NCI-H187 treated with DMSO at 0.1 percent for 48 hours (cell line): ENCODE results near the gene SPATS2.

Experiments
- DNase-seq: peaks from one replicate; lab custom pipeline; 2025; lab: John Stamatoyannopoulos, UW

SPATS2 gene

DNA sequence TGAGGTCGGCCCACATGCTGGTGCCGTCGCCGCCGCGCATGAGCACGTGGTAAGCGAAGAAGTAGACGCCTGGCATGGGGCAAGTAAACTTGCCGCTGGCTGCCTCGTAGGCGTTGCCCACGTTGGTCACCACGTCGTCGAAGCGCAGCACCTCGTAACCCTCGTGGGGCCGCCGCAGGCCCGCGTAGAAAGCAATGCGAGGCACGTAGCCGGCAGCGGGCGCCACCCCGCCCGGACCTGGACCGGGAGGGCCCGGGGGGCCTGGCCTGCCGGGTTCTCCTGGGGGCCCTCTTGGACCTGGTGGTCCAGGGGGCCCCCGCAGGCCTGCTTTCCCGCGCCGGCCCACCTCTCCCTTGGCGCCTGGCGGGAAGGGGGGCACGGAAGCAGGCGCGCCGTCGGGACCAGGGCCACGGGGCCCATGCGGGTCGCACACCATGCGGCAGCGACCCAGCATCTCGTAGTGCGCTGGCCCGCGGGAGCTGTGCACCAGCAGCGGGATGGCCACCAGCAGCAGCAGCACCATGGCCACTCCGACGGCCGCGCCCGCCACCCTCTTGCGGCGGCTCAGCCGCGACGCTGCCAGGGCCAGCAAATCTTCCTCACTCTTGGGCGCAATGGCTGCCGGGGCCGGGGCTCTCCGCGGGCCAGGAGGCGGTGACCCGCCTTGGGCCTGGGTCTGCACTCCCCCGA, 31.2 kb upstream of the SPATS2 start:
- no peak for DNase-seq

DNA sequence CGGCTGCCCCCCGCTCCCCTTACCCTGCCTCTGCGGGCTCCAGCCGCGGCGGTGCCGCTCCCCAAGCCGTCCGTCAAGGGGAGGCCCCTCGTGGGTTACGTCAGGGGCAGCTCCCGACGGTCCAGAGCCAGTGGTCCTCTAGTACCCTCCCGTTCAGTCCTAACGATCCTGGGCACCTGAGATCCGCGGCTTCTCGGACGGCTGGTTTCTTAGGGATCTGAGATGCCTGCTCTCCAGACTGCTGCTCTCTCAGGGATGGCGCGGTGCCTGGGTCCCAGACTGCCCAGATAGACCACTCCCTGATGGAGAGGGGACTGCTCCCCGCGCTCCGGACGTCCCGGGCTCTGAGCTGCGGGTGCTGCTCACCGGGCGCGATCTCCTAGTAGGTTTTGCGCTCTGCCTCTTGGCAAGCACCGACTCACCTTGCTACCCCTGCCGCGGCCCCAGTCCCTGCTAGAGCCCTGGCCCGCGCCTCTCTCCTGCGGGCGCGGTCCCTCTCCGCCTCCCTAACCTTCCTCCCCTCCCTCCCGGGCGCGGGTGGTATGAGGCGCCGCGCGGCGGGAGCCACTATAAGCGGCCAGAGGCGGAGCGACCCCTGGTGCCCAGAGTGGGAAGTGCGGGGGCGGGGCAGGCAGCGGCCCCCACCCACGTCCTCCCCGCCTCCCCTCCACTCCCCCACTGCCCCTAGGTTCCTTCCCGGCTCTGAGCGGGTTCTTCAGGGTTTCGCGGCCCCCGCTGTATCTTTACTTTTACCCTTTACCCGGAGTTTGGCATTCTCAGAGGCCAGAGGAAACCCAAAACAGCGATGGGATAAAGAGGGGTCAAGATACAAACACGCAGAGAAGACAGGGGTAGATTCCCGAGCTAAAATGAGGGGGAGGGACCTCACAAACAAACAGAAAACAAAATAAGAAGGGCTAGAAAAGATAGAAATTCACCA, 30.3 kb upstream of the SPATS2 start, which contains the start of gene C1QL4:
Gene C1QL4, minus strand, starts transcription at position 544 of the 940 bp plus-strand sequence. CDS start 711 bp downstream, outside the sequence.
- peak; percentile 58 for DNase-seq

DNA sequence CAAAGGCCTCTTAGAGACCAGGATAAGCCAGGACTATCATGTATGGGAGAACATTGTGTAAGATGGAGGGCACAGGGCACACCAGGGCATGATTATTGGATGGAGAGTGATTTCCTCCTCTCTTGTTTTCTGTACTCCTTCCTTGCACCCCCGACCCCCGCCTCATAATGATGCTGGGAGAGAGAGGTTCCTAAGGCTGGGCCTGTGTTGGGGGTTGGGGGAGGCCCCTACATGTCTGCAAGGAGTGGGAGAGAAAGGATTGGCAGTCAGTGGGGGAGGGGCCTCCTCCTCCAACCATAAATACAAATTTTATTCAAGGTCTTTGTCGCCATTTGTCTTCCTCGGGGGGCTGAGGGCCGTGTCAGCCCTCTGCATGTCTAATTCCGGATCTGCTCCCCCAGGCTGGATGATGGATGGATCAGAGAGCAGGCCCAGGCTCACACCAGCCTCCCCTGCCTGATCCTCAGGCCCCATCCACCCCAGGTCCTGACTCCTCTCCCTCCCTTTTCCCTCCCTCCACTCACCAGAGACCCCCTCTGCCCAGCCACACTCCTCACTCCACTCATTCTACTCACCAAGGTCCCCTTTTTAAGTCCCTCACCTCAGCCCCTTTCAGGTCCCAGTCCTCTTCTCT, 28.3 kb upstream of the SPATS2 start:
- DNase-seq: no peak

DNA sequence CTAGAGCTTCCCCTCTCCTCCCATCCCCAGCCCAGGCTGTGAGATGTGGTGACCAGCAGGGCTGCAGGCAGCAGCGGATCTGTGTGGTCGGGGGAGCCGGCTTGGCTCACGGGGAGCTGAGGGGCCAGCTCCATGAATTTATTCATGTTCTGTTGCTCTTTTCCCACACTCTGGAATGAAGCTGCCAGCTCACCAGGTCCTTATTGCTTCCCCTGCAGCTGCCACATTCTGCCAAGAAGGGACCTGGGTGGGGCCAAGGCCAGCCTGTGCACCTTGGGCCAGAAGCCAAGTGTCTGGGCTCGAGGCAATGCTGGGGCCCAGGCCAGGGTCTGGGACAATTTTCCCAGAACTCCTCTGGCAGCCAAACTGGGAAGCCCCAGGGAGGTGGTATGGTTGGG, 27.8 kb upstream of the SPATS2 start:
- DNase-seq: no peak

DNA sequence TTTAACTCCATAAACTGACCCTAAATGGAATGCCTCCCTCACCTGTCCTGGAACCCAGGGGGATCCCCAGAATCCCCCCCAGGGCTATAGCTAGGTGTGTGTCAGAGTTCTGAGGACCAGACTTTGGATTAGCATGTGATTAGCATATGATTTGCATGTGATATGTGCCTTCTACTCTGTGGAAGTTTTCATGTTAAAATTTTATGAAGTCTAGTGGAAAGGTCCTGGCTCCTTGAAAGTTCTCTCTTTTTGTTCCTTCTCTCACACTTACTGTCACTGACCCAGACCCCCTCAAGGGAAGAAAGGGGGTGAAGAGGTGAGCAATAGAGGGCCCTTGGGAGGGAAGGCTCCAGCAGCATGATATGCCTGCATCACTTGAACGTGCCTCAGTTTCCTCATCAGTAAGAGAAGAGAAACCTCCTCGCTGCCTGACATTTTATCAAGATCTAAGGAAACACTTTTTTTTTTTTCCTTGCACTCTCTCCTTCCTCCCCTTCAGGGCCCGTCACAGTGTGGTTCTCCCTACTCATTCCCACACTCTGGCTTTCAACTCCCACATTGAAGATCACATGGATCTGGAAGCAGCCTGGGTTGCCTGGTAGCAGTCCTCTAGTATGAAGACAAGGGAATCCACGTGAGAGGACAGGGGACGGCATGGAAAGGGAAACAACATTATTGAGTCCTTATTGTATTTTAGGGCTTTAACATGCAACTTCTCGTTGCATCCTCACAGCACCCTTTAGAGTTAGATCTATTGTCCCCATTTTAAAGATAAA, 27.0 kb upstream of the SPATS2 start:
- no peak for DNase-seq

DNA sequence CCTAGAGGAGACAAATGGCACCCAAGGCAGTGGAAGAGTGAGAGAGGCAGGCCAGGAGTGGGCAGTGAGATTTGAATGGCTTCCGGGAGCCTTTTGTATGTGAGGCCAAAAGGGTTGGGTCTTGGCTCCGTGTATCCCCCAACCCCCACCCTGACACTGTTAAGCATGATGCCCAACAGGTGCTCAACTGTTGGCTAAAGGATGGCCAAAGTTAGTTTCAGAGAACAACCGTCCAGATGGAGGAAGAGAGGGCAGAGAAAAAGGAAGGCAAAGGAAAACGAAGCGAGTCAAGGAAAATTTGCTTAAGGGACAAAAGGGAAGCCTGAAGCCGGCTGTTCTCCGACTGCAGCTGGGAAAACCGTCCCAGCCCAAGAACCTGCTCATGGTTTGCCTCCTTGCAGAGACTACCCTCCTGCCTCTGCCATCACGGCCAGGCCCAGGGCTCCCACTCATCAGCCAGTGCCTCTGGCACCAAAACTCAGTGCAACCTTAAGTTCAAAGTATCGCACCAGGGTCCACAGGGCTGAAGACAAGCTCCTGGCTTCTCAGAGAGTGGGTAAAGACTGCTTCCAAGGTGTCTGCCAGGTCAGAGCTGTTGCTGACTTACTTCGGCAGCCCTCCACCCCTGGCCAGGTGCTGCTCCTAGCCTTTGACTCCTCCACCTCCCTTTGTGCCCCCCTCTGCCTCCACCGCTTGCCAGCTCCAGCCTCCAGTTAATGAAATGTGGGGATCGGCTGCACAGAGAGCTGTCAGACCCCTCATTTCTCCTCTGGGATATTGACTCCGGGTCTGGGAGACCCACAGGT, 26.1 kb upstream of the SPATS2 start:
- DNase-seq: no peak

DNA sequence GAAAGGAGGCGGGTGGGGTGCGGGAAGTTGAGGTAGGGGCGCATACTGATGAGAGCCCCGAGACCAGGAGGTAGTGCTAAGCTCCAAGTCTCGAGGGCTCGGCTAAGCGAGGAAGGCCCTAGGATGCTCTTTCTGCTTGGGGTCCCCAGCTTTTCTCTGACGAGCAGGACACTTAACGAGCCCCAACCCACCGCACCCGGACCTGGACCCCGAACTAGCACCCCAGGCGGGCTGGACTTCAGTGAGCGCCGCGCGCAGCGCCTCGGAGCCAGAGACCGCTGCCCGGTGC, 25.5 kb upstream of the SPATS2 start:
- DNase-seq: no peak

DNA sequence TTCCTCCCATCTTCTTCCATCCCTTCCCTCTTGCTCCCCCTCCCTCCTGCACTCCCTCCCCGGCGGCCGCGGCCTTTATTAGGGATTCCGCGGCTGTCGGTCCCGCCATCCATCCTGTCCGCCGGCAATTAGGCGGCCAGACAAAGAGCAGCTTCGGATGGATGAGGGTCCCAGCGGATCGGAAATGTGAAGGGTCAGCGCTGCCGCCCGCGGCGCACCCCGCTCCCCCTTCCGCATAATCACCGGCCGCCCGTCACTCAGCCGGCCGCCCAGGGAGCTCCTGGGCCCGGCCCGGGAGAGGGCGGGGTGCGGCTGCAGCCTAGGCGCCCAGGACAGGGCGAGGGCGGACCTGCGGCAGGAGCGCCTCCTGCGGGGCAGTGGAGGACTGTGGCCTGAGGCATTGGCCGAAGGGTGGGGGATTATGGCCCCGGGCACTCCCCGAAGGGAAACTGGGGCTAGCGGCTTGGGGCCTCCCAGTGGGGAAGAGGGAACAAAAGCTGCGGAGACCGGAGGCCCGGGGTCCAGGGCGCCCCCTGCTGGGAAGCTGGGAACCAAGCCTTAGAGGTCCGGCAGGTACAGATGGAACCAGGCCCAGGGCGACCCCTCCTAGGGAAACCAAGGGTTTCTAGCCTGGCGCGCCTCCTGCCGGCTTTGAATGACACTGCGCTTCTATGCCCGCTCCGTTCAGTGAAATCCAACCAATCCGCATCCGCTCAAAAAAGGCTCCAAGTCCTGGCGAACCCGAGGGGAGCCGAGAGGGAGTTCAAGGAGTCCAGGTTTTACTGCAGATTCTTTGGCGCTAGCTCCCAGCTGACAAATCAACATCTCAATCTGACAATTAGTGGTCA, 25.0 kb upstream of the SPATS2 start:
- DNase-seq: peak; percentile 82

DNA sequence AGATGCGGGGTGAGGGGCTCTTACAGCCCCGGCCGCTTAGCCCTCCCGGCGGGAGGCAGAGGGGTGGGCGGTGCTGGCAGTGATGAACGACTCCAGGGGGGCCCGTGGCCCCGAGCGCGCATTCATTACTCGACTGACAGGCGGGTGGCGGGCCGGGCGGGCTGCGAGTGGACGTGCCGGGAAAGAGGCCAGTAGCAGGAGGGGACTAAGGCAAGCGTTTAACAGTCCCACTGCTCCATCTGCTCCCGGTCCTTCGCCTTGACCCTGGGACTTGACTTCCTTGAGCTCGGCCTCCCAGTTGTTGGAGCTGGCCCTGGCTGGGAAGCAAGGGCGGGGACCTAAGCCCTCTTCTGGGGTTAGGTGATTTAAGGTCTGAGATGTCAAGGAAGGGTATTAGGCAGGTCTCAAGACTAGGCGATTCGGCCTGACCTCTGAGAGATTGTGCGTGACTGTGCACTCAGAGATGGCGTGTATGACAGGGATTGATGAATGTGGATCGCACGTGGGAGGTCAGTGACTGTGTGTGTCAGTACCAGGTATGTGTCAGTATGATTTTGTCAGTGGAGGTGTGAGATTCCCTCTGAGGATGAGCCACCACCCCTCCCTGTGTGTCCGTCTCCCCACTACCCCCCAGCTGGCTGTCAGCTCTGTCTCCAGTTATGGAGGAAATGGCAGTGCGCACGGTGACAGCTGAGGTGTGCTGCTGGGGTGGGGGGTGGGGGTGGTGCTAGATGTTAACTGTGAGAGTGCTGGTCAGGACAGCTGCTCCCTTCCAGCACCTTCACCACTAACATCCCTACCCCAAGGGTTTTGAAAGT, 24.1 kb upstream of the SPATS2 start:
- DNase-seq: no peak

DNA sequence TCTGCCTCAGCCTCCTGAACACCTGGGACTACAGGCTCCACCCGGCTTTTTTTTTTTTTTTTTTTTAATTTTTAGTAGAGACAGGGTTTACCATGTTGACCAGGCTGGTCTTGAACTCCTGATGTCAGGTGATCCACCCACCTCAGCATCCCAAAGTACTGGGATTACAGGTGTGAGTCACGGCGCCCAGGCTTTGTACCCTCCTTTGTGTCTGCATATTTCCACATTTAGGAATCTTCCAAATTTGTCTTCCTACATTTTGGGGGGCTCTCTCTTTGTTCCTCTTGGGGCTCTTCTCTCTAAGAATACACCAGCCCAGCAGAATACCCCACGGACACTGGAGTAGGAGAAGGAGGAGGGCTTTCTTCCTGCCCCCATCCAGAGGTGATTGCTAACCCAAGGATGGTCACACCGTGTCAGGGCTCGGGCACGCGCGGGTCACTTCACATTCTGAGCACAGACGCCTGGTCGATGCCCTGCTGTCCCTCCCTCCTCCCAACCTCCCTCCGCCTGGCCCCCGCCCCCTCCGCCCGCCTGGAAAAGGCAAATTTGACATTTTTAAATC, 22.7 kb upstream of the SPATS2 start:
- no peak for DNase-seq

DNA sequence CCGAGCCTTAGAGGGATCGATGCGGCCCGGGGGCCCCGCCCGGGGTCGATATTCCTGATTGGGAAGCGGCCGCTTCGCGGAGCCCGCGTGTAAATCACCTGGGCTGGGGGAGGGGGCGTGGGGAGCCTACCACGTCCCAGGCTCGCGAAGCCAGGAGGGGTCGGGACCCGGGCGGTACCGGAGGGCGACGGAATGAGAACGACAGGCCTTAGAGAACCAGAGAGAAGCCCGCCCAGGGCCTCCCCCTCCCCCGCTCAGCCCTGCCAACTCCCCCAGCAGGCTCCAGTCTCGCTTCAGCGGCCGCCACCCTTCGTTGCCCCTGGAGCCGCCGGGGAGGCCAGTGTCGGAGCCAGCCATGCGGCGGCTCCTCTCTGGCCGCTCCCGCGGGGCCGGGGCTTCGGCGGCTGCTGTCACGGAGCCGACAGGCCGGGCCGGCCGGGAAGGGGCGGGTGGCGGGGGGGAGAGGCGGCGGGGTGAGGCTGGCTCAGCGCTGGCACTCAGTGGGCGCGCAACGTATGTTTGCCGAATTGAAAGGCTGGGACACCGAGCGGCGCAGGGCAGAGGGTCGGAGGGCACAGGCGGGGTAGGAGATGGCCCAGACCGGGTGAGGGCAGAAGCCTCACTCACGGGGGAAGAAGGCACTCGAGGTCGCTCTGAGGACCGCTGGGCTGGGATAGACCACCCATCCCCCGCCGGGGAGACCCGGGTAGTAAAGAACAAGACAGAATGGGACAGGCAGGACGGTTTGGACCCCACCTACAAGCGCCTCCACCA, 22.0 kb upstream of the SPATS2 start:
- peak; percentile 39 for DNase-seq

DNA sequence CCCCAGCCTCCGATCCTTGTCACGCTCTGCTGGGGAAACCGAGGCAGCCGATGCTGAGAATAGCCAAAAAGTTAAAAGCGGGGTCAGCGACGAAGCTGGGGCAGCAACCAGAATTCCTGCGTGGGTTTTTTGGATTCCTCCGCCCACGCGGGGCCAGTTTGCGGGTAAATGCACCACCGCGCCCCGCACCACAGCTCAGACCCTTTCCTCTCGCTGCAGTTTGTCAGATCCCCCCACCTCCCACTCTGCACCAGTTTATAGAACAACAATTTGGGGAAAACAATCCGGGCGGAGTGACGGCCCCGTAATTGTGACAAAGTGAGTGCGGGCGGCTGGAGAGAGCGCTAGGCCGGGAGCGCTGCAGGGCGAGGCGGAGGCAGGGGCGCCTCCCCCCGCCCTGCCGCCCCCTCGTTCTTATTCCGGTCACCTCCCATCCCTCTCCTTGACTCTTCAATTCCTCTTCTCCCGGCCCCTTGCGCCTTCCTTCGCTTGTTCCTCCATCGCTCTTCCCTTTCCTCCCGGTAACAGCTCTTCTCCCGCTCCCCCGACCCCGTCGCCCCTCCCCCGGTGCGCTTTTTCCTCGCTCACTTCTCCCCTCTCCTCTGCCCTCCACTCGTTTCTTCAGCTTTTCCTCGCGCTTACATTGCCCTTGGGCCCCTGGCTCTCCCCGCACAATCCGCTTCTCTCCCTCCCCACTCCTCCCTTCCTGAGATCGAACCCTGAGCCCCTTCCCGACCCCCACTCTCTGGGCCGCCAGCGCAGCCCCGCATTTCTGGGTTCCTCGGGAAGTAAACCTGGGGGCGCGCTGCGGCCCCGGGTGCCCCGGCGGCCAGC, 21.2 kb upstream of the SPATS2 start:
- no peak for DNase-seq

DNA sequence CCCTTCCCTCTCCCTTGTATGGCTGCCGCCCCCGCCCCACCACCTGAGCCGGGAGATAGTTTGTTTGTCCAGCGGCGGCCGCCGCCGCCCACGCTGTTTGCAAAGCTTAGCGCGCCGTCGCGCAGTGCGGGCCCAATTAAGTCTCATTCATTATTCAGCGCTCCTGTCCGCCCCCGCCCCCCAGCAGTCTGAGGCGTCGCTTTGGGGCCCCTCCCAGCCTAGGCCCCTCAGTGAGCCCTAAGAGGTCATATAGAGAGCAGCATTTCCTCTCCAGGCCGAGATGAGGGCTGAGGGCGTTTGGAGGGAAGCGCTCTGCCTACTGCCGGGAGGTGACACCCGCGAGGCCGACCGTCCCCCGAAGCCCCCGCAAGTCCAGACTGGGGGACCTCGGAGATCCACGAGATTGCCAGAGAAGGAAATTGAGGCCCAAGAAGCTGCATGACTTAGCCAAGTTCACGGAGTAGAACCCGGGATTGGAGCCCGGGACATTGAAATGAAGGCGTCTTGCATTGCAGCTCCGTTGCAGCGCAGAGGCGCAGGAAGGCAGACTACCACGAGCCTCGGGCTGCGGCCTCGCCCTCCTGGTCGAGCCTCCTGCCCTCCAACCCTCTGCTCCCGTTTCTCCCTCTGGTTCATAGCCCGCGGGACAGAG, 20.5 kb upstream of the SPATS2 start, which contains the start of gene DNAJC22:
Gene DNAJC22, plus strand, starts transcription at position 230 of the 652 bp plus-strand sequence. CDS start 1,985 bp downstream, outside the sequence.
- DNase-seq: no peak

DNA sequence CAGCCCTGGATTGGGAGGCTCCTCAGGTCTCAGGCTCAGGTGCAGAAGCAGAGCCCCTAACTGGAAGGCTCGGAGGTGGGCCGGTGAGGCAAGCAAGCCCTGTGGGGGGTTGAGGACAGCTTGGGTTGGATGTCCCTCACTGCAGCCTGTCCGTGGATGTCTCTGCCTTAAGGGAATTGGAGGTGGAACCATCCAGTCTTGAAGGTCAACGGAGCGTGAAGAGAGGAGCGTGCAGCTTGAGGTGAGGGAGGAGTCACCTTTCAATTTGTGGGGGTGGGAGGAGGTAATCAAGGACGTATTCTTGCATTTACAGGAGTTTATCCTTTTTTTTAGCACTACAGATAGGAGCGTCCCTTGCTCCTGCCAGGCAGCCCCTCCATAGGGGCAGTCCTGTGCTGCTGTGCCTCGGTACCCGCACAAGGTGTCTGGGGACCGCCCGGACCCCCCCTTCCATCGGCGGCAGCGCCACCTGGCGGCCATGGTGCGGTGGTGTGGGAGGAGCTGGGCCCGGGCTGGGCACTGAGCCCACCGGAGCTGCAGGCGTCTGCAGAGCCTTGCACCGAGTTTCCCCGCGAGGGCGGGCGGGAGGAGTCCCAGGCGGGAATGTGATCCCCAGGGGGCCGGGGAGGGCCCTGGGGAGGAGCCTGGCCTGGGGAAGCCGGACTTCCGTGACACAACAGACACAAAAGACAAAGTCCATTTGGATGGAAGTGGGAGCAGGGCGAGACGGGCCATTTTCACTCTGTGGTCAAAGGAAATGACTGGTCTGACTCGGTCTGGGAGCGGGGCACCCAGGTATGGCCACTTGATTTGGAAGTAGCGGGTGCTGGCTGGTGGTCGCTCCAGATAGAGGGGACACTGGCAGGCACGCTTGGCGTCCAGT, 19.7 kb upstream of the SPATS2 start:
- peak; percentile 96 for DNase-seq

DNA sequence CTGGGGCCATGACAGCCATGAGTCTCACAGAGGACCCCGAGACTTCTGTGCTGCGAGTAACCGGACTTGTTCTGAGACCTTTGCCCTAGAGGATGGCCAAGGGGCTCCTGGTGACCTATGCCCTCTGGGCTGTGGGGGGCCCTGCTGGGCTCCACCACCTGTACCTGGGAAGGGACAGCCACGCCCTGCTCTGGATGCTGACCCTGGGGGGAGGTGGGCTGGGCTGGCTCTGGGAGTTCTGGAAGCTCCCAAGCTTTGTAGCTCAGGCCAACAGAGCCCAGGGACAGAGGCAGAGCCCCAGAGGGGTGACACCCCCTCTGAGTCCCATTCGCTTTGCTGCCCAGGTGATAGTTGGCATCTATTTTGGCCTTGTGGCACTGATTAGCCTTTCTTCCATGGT, 18.5 kb upstream of the SPATS2 start:
- no peak for DNase-seq

DNA sequence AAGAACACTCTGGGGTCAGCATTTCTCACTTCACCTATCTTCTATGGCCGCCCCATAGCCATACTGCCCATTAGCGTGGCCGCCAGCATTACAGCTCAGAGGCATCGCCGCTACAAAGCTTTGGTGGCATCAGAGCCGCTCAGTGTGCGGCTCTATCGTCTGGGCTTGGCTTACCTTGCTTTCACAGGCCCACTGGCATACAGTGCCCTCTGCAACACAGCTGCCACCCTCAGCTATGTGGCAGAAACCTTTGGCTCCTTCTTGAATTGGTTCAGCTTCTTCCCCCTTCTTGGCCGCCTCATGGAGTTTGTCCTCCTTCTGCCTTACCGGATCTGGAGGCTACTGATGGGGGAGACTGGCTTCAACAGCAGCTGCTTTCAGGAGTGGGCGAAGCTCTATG, 18.0 kb upstream of the SPATS2 start:
- no peak for DNase-seq
